GM19372 (cell line): Measurements from ENCODE around the gene SRPK1.

Experiments used
- ATAC-seq: cut with Tn5 transposase; IDR thresholded peaks from one replicate; pipeline ENCODE4 v1.9.1; 2021; ENCODE audit warnings: mild to moderate bottlenecking, low read depth, moderate library complexity; ENCODE audit not compliant: unreplicated experiment

SRPK1 gene

GRCh38 chr6:35829306-35829705, 91.6 kb downstream of the SRPK1 start:
- no peak for ATAC-seq

GRCh38 chr6:35824552-35825192, 96.2 kb downstream of the SRPK1 start:
- no peak for ATAC-seq

- no peak for ATAC-seq
These were observed 97.3 kb downstream of the SRPK1 start for GRCh38 chr6:35823601-35824000.

GRCh38 chr6:35817515-35817914, 103.4 kb downstream of the SRPK1 start:
- no peak for ATAC-seq

- no peak for ATAC-seq
These were observed 109.3 kb downstream of the SRPK1 start for GRCh38 chr6:35811699-35811995.

- ATAC-seq = no peak
These were observed 109.8 kb downstream of the SRPK1 start for GRCh38 chr6:35810971-35811698.

GRCh38 chr6:35809809-35810208, 111.1 kb downstream of the SRPK1 start:
- no peak for ATAC-seq

GRCh38 chr6:35808688-35809087, 112.2 kb downstream of the SRPK1 start:
- ATAC-seq = no peak

GRCh38 chr6:35804996-35805736, 115.7 kb downstream of the SRPK1 start, which contains the start of gene LHFPL5:
Gene LHFPL5, plus strand, starts transcription at chr6:35805352. Its CDS starts 319 bp downstream, at chr6:35805671.
- no peak for ATAC-seq

GRCh38 chr6:35801148-35801547, 119.8 kb downstream of the SRPK1 start:
- ATAC-seq = no peak

GRCh38 chr6:35798706-35799105, 122.2 kb downstream of the SRPK1 start:
- ATAC-seq = no peak

- ATAC-seq = no peak
These were observed 122.9 kb downstream of the SRPK1 start for GRCh38 chr6:35797837-35798526.

- no peak for ATAC-seq
These were observed 124.7 kb downstream of the SRPK1 start for GRCh38 chr6:35796236-35796635.

GRCh38 chr6:35795453-35796071, 125.3 kb downstream of the SRPK1 start:
- no peak for ATAC-seq

- ATAC-seq = no peak
These were observed 126.1 kb downstream of the SRPK1 start for GRCh38 chr6:35794536-35795452.

GRCh38 chr6:35790683-35791082, 130.2 kb downstream of the SRPK1 start:
- no peak for ATAC-seq

- no peak for ATAC-seq
These were observed 132.4 kb downstream of the SRPK1 start for GRCh38 chr6:35788423-35788982.

- ATAC-seq = no peak
These were observed 133.4 kb downstream of the SRPK1 start for GRCh38 chr6:35787266-35788218.
